ENCODE measurements around the gene CEMIP. TPM values are rescaled to one million over a fixed set of nuclear protein-coding genes. Genes with fewer than 3 reads are reported as not detected.

The CEMIP gene
- total RNA-seq, 1 experiment from 2014 or later, result 0.61 TPM

- H3K9me2 ChIP-seq (ENCODE audit: insufficient read depth), result no peaks in the 10 kb centered on the region
- BruUV-seq (replicated peaks), result no TSS peak
- peak overlapping the region; percentile 37 for H3K27ac ChIP-seq
- no peak overlapping the region for H3K4me2 ChIP-seq
- CTCF ChIA-PET, result interaction anchor here (1.0 kb wide), 1 partner anchor 286 kb away, joined by 3 read pairs; no protein-coding TSS in a partner anchor
- POLR2A ChIA-PET (ENCODE audit: unreplicated experiment), result no interaction called here
- intact Hi-C loops (cut with micrococcal nuclease; ENCODE audit: unreplicated experiment), result no loop called here
- H3K36me3 ChIP-seq (ENCODE audit: low read depth), result peaks cover 32% of the 10 kb centered on the region
- no peak overlapping the region for H3K4me3 ChIP-seq
- no peak for DNase-seq
- H3K9me3 ChIP-seq (ENCODE audit: insufficient read depth, low read depth), result no peaks in the 10 kb centered on the region
- H4K20me1 ChIP-seq (ENCODE audit: insufficient read depth), result no peaks in the 10 kb centered on the region
- H3F3A ChIP-seq (ENCODE audit: insufficient read depth, low read depth), result peaks cover 9% of the 10 kb centered on the region; the same call in 1 of the 2 replicates
- peaks cover 30% of the 10 kb centered on the region for H3K79me2 ChIP-seq (ENCODE audit: low read depth)
- H3K4me1 ChIP-seq (replicated peaks; ENCODE audit: insufficient read depth), result 0 out of 2 replicates have a peak, but pooled peaks cover 12% of the 10 kb centered on the region
- no peak overlapping the region for H2AFZ ChIP-seq
- H3K27me3 ChIP-seq (ENCODE audit: insufficient read depth, low read depth), result no peaks in the 10 kb centered on the region
- TF ChIP-seq, protein P1, sequence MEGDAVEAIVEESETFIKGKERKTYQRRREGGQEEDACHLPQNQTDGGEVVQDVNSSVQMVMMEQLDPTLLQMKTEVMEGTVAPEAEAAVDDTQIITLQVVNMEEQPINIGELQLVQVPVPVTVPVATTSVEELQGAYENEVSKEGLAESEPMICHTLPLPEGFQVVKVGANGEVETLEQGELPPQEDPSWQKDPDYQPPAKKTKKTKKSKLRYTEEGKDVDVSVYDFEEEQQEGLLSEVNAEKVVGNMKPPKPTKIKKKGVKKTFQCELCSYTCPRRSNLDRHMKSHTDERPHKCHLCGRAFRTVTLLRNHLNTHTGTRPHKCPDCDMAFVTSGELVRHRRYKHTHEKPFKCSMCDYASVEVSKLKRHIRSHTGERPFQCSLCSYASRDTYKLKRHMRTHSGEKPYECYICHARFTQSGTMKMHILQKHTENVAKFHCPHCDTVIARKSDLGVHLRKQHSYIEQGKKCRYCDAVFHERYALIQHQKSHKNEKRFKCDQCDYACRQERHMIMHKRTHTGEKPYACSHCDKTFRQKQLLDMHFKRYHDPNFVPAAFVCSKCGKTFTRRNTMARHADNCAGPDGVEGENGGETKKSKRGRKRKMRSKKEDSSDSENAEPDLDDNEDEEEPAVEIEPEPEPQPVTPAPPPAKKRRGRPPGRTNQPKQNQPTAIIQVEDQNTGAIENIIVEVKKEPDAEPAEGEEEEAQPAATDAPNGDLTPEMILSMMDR (conservative IDR thresholded peaks at IDR 0.05), result no peak
- no peak for TF ChIP-seq EZH2 (IDR thresholded peaks at IDR 0.05; ENCODE audit: low read depth)
Observed at GRCh38 chr15:80979538-80980200, 200.5 kb downstream of the CEMIP start.

DNA sequence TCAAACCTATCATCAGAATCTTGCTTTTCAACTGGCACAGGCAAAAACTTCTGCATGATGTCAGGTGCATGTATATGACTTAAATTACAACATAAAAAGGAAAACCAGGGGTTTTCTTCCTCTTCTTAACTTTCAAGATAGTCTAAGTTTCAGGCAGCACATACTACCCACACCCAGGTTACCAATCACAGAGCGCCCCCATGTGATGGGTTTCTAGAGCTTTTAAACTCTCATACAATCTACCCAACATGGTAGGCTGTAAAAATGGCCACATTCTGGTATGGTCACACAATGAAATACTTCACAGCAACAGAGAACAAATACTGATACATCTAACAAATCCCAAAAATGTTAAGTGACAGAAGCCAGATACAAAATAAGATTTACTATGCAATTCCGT, 203.0 kb downstream of the CEMIP start:
- CTCF ChIA-PET, result no interaction called here
- H3K36me3 ChIP-seq (ENCODE audit: low read depth), result peaks cover 32% of the 10 kb centered on the region
- intact Hi-C loops (cut with micrococcal nuclease; ENCODE audit: unreplicated experiment), result no loop called here

GRCh38 chr15:80982839-80983238, 203.7 kb downstream of the CEMIP start:
- peaks cover 56% of the 10 kb centered on the region for H3K79me2 ChIP-seq (ENCODE audit: low read depth)
- H3F3A ChIP-seq (ENCODE audit: insufficient read depth, low read depth), result peaks cover 12% of the 10 kb centered on the region; the same call in 1 of the 2 replicates
- TF ChIP-seq, protein P1 (conservative IDR thresholded peaks at IDR 0.05), result no peak
- no peak for TF ChIP-seq EZH2 (IDR thresholded peaks at IDR 0.05; ENCODE audit: low read depth)
- H3K36me3 ChIP-seq (ENCODE audit: low read depth), result peaks cover 32% of the 10 kb centered on the region
- CTCF ChIA-PET, result no interaction called here
- H3K9me2 ChIP-seq (ENCODE audit: insufficient read depth), result no peaks in the 10 kb centered on the region
- POLR2A ChIA-PET (ENCODE audit: unreplicated experiment), result no interaction called here
- DNase-seq, result no peak
- peaks cover 5% of the 10 kb centered on the region; the same call in 1 of the 2 replicates for H4K20me1 ChIP-seq (ENCODE audit: insufficient read depth)
- intact Hi-C loops (cut with micrococcal nuclease; ENCODE audit: unreplicated experiment), result no loop called here
- BruUV-seq (replicated peaks), result no TSS peak
- H3K27ac ChIP-seq, result no peak overlapping the region
- H2AFZ ChIP-seq, result no peak overlapping the region
- H3K27me3 ChIP-seq (ENCODE audit: insufficient read depth, low read depth), result no peaks in the 10 kb centered on the region
- no peak overlapping the region for H3K4me2 ChIP-seq
- no peak overlapping the region for H3K4me3 ChIP-seq
- H3K4me1 ChIP-seq (replicated peaks; ENCODE audit: insufficient read depth), result peaks cover 19% of the 10 kb centered on the region
- H3K9me3 ChIP-seq (ENCODE audit: insufficient read depth, low read depth), result no peaks in the 10 kb centered on the region

More for the DNA sequence above, 203.0 kb downstream of the CEMIP start:
- Histone ChIP-seq H3K4me3 (no peak overlapping the region), H3K4me2 (no peak overlapping the region), H3K27ac (no peak overlapping the region), H3K79me2 (ENCODE audit: low read depth) (peaks cover 54% of the 10 kb centered on the region), H3K27me3 (ENCODE audit: insufficient read depth, low read depth) (no peaks in the 10 kb centered on the region), H3K4me1 (replicated peaks; ENCODE audit: insufficient read depth) (peaks cover 16% of the 10 kb centered on the region; the same call in 1 of the 2 replicates), H3K9me3 (ENCODE audit: insufficient read depth, low read depth) (no peaks in the 10 kb centered on the region), H3K9me2 (ENCODE audit: insufficient read depth) (no peaks in the 10 kb centered on the region), H3F3A (ENCODE audit: insufficient read depth, low read depth) (peaks cover 12% of the 10 kb centered on the region; the same call in 1 of the 2 replicates), H2AFZ (no peak overlapping the region), H4K20me1 (ENCODE audit: insufficient read depth) (peaks cover 5% of the 10 kb centered on the region; the same call in 1 of the 2 replicates)
- TF ChIP-seq, protein P1 (conservative IDR thresholded peaks at IDR 0.05), result 0 out of 2 replicates have a peak, but pooled peaks have one; percentile 24
- TF ChIP-seq EZH2 (IDR thresholded peaks at IDR 0.05; ENCODE audit: low read depth), result no peak
- BruUV-seq (replicated peaks), result no TSS peak
- POLR2A ChIA-PET (ENCODE audit: unreplicated experiment), result no interaction called here
- DNase-seq, result no peak
